HG02763 (cell line): Measurements from ENCODE around the gene NKAIN2.
"Not testable (repeated sequence)": the region's sequence is repeated elsewhere in the genome, so short reads cannot be mapped to it uniquely, and the experiment has no call there.

ENCODE experiments used
- ATAC-seq: cut with Tn5 transposase; IDR thresholded peaks from one replicate; pipeline ENCODE4 v1.9.1; 2021; ENCODE audit warnings: mild to moderate bottlenecking, moderate library complexity; ENCODE audit not compliant: unreplicated experiment

The NKAIN2 gene

DNA sequence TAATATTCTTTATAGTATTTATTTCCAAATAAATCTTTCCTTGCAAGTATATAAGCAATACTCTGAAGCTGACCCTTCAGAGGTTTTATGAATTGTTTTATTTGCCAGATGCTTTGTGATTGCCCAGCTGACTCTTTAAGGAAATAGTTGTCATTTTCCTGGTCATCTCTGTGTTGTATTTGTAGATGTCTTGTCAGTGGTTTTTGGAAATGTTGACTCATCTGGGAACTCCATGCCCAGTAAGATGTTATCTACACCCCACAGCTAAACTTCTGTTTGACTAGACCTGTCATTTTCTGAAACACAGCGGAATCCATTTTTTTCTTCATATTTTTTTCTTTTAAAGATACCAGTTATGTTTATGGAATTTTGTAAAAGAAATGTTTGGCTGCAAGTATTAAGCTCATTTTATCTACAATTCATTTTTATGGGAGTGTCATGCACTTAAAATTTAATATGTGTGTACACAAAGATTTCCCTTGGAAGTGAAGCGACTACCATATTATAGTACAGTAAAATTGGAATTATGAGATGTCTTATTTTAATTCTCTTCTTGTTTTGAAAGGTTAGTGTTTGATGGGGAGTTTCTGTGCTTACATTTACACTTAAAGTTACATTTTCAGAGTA, 491.0 kb downstream of the NKAIN2 start:
- no peak for ATAC-seq

DNA sequence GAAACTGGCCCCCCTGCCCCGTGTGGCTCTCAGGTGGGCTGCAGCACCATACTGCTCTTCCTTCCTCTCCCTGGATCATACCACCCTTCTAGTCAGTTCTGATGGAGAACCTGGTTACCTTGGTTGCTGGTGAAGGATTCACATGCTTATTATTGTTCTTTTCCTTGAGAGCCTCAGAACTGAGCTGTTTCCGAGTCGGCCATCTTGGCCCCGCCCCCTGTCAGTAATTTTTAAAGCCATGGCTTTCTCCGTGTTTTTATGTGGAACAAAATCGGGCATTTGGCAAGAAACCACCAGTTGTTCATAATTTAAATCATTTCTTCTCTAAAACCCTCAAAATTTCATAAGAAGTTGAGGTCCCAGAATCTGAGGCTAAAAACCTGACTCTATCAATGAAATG, 493.8 kb downstream of the NKAIN2 start:
- ATAC-seq: no peak

DNA sequence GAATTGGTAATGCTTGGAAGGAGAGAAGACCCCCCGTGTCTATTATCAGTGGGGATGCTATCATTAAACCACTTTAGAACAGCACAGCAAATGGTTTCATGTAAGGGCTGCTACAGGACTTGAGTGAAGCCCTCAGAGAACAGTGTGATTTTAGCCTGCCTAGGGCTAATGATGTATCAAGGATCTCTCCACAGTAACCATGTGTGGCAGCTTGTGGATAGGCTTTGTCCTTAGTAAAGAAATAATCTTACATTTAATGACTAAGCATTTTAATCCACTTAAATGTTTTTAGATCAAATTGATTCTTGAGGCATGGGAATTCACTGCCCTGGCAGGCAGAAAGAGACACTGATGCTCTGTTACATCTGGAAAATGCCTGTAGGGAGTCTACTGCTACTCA, 495.1 kb downstream of the NKAIN2 start:
- no peak for ATAC-seq

DNA sequence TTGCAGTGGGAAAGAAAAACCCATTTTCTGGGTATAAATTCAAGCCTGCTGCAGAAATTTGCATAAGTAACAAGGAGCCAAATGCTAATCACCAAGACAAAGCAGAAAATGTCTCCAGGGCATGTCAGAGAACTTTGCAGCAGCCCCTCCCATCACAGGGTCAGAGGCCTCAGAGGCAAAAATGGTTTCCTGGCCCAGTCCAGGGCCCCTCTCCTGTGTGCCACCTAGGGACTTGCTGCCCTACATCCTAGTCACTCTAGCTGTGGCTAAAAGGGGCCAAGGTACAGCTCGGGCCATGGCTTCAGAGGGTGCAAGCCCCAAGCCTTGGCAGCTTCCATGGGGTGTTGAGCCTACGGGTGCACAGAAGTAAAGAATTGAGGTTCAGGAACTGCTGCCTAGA, 497.2 kb downstream of the NKAIN2 start:
- not testable (repeated sequence) for ATAC-seq

DNA sequence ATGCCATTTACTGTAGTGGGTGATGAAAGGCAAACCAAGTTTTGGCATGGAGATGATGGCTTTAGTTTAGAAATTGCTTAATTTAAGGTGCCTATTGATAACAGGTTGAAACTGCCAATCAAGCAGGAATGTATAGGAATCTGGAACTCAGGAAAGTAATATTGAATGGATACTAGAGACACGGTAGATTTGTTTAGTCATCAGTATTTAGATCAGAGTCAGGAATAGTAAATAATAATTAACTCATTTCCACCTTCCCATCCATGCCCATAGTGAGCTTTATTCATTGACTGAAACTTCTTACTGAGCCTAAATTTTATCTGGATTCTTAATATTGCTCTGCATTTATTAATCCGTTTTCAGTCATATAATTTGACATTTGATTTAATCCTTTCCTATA, 500.3 kb downstream of the NKAIN2 start:
- ATAC-seq: no peak

DNA sequence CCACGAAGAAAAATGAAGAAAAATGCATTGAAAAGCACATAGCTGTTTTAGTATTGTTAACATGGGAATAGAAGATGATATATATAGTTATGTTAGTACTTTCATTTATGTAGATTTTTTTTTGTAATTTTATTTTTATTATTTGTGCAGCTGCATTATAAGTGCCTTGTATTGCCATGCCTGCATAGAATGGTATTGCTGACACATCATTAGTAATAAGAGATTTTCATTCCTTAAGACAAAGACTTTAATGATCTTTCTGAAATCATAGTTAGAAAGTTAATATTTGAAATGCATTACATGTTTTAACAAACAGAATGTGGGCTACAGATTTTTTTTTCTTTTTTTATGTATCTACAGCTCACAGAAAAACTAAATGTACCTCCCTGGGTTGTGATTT, 506.5 kb downstream of the NKAIN2 start:
- ATAC-seq: no peak

DNA sequence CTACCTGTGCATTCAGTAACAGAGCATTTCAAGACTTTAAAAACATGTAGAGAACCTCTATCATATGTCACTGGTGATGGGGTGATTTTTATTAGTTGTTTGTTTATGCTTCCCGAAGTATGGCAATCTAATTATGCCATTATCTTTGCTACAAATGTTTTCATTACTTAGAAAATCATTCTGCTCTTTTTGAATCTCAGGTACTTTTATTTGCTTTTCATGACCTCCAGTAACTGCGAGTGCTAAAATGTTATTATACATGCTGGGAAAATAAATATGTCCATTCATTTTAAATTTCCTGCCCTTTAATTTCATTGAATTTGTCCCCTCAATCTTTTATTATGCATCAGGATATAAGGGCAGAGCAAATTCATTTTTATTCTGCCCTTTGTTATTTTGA, 515.7 kb downstream of the NKAIN2 start:
- no peak for ATAC-seq

DNA sequence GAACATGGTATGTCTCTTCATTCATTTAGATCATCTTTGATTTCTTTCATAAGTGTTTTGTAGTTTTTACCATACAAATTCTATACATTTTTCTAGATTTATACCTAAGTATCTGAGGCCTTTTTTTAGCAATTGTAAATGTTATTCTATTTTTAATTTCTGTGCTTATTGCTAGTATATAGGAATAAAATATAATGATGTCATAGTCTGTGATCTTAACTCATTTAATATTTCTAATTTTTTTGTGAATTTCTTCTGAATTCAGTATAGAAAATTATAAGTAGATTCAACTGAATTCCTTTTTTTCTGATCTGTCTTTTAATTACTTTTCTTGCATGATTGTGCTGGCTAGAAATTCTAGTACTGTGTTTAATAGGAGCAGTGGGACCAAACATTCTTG, 520.6 kb downstream of the NKAIN2 start:
- no peak for ATAC-seq

DNA sequence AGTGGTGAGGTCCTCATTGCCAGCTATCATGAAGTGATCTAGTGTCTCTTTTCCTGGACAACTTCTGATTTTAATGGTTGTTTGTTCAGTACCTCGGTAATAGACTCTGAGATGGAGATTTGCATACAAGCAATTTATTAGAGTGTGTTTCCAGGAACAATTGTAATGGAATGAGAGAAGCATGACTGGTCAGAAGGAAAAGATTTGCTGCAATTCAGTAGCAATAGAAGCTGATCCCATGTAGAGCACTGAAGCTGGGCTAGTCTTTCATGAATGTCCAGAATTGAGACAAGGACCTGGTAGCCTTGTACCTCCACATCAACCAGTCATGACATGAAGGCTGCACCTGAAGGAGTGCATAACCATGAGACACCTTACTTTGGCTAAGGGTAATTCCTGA, 526.5 kb downstream of the NKAIN2 start:
- no peak for ATAC-seq

DNA sequence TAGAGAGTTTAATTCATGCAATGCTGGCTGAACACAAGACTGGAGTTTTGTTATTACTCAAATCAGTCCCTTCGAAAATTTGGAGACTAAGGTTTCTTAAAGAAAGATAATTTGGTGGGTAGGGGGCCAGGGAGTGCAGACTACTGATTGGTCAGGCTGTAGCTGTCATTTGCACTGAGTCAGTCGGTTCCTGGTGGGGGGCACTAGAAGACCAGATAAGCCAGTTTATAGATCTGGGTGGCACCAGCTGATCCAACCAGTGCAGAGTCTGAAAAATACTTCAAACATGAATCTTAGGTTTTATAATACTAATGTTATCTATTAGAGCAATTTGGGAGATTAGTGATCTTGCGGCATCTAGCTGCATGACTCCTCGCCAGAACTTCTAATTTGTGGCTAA, 530.7 kb downstream of the NKAIN2 start:
- no peak for ATAC-seq

DNA sequence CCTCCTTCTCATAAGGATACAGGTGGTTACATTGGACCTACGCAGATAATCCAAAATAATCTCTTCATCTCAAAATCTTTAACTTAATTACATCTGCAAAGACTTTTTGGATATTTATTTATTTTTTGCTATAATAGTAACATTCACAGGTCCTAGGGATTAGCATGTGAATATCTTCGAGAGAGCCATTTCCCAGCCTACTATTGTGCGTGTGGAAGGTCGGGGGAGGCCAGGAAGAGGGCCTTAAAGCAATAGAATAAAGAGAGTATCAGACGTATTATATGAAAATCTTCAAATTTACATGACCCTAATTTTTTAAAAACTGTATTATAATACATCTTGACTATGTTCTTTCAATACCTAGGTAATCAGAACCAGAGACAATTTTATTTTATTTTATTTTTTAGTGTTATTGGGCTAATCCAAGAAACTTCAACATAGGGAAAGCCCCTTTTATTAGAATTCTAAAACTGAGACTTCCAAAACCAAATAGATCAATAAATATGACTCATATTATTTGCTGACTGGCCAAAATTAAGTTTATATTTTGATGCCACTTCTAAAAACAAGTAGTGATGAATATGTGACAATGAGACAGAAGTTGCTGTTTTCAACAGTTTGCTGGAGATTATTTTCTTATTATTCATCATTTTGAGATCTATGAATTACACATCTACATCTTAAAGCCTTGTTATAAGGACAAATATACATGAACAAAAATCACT, 536.1 kb downstream of the NKAIN2 start:
- no peak for ATAC-seq

DNA sequence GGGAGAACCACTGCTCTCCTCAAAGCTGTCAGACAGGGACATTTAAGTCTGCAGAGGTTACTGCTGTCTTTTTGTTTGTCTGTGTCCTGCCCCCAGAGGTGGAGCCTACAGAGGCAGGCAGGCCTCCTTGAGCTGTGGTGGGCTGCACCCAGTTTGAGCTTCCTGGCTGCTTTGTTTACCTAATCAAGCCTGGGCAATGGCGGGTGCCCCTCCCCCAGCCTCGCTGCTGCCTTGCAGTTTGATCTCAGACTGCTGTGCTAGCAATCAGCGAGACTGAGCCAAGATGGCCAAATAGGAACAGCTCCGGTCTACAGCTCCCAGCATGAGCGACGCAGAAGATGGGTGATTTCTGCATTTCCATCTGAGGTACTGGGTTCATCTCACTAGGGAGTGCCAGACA, 544.7 kb downstream of the NKAIN2 start:
- not testable (repeated sequence) for ATAC-seq

DNA sequence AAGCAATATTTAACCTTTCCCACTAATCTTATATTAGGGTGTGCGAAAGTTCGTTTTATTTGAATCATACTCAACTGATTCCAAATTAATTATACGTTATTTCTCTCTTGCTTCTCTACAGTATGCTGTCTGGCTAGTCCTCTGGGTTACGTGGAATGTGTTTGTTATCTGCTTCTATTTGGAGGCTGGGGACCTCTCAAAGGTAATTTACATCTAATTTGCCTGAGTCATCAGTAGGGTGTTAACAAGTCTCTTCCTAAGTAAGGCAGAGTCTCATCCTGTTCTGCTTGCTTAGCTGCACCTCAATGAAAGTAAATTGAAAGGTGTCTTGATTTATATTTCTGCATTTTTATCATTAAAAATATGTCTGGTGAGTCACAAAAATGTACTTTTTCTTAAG, 551.5 kb downstream of the NKAIN2 start:
- ATAC-seq: no peak

DNA sequence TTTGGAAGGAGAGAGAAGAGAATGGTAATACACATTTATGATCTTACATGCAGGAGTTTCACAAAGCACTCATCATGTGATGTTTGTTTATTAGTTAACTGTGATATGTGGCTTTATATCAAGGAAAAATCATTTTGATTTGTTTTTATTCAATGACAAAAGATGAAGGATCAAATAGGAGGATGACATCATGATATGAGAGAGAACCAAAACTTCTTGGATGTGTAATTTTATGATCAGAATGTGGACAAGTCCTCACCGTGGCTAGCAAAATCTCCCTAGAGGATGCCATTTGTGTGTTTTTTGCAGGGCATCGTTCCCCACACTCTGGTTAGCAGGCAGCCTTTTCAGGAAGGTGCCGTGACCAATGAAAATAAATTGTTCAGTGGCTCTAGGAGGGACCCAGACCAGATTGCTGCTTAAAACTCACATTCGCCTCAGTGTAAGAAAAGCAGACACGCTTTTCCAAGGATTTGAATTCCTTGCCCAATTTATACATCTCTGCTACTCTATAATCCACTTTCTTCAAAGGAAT, 552.7 kb downstream of the NKAIN2 start:
- no peak for ATAC-seq

DNA sequence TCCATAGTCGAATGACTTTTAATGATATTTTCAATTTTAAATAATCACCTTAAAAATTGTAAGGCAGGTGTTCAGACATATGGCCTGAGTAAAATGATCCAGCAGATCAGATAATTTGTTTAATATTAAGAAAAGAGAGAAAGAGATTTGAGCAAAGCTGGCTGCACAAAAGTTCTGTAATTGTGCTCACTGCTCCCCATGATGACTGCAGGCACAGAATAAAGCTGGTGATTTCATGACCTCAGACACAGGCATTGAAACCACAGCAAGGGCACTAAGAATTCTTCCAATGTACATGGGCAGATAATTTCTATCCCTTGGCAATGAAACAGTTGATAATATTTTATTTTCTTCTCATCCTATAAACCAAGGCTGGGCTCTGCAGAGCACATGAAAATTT, 553.1 kb downstream of the NKAIN2 start:
- no peak for ATAC-seq

DNA sequence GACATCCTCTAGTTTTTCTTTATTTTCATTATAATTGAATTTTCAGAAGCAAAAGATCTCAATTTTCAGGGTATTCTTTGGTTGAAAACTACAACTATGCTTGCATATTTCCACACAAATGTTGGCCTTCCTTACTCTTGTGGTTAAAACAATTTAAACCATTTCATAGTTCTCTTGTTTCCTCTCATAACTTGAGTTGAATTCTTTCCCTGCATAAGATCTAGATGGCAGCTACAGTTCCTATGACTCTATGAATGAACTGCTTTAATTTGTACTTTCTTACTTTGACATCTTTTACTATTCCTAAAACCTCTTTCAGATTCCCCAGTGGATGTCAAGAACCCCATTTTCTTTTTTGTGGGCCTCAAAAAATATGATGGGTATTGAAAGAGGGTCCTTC, 564.5 kb downstream of the NKAIN2 start:
- ATAC-seq: no peak

DNA sequence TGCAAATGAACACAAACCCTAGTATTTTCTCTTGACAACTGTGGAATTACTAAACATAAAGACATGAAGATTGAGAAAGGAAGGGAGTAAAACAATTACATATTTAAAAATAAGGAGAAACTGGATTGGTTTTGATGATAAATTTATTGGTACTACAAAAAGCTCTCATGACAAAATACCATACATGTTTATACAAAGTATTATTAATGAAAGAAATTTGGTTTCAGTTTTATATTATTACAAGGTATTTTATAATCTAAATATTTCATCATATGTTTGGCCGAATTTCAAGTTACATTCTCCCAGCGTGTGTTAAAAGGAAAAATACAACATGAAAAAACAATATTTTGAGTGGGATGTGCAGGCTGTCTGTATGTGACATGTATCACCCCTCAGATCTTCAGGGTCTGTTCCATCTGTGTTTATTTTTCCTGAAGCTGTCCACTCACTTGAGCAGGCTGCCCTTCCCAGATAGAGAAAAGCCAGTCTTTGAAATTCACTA, 568.4 kb downstream of the NKAIN2 start:
- ATAC-seq: no peak

DNA sequence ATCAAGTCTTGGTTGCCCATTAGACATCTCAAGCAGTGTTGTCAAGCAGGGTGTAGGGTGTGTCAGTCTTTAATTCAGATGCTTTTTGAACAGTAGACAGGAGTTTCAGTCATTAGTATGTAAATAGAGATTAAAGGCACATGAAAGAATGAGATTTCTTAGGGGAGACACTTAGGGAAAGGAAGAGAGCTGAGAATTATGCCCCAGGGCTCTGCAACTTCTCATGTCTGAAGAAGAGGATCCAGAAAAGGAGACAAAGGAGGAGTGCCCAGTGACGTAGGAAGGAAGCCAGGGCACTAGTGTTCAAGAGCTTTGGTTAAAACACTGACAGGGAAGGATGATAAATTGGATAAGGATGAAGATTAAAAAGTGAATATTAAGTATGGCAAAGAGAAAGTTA, 569.7 kb downstream of the NKAIN2 start:
- ATAC-seq: no peak

DNA sequence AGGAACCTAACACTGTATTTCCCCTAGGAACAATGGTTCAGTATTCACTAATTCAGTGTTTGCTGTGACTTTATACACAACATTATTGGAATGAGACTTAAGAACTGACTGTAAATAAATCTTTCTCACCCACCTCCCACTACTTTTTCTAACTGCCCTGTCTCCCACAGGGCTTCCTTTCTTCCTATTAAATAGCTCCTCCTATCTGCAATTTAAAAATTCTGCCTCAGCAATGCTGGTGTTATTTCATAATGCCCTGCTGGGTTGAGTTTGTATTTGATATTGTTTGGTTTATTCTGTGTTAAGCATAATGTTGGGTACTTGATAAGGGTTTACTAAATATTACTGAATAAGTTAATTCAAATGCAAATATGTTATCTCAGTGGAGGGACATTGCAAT, 585.5 kb downstream of the NKAIN2 start:
- ATAC-seq: no peak

DNA sequence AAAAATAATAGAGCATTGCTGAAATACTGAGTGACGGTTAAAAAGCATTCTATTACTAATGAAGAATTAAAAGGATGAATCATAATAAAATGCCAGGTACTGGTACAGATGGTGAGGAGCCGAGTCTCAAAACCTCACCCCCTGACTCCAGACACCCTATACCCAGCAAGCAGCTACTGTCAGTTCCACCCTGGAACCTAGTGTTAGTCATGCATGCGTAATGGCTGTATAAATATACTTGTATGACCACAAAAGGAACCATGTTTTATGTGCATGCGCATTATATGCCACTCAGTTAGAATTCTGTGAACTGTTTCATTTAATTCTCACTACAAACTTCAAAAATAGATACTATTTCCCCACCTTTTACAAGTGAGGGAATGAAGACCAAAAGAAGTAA, 589.9 kb downstream of the NKAIN2 start:
- no peak for ATAC-seq

DNA sequence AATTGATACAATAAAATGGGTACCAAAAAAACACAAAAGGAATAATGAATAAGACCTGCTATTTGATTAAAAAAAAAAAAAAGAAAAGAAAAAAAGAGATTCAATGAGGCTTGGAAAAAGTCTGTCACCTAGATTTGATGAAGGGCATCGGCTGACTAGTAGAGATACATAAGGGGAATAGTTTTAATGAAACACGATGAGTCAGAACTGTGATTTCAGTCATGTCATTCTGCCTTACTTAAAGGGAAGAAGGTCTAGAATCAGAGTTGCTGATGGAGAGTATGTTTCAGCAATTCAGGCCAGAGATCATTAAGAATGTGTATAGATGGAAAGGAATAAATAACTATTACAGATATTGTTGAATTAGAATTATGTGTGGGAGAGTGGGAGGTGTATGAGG, 592.7 kb downstream of the NKAIN2 start:
- ATAC-seq: no peak

DNA sequence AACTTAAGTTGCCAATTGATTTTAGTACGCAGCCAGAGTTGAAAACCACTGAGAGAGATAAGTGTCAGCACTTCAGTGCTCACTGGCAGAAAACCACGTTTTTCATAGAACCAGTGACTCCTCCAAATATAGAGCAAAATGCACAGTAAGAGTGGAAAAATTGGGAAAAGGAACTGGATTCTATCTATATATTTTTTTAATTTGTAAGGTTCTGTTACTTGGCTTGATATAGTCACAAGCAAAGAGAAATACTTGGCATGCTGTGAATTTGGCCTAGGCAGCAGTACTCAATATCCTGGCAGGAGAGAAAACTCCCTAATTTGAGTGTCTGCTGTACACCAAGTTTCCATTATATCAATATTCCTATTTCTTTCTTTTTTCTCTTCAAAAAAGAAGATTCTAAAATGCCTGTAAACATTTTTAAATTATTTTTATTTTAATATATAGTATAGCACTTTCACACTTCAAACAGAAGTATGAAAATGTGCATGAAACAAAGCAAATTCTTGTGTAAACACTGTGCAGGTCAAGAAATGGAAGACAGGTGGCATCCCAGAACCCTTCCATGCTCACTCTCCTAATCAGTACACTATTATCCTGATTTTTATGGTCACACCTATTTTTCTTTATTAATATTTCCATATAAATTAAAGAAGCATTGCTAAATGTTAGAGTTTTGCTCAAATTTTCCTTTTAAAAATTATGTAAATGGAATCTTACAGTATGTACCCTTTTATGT, 596.8 kb downstream of the NKAIN2 start:
- ATAC-seq: no peak
